HG03460 (cell line): ENCODE measurements around the gene CD36.

Experiments
- ATAC-seq: cut with Tn5 transposase; IDR thresholded peaks from one replicate; pipeline ENCODE4 v1.9.1; 2021; ENCODE audit not compliant: unreplicated experiment

Gene CD36

GRCh38 chr7:80623503-80624252, 14.8 kb upstream of the CD36 start:
- ATAC-seq, result no peak

- no peak for ATAC-seq
Observed at GRCh38 chr7:80624763-80625162, 13.7 kb upstream of the CD36 start.

GRCh38 chr7:80629023-80629422, 9.4 kb upstream of the CD36 start:
- no peak for ATAC-seq

GRCh38 chr7:80630608-80631405, 7.6 kb upstream of the CD36 start:
- ATAC-seq, result no peak

- no peak for ATAC-seq
Observed at GRCh38 chr7:80631421-80631820, 7.0 kb upstream of the CD36 start.

- no peak for ATAC-seq
Observed at GRCh38 chr7:80632139-80632538, 6.3 kb upstream of the CD36 start.

- ATAC-seq, result no peak
Observed at GRCh38 chr7:80632819-80633218, 5.6 kb upstream of the CD36 start.

- no peak for ATAC-seq
Observed at GRCh38 chr7:80634505-80634904, 3.9 kb upstream of the CD36 start.

- ATAC-seq, result no peak
Observed at GRCh38 chr7:80635533-80635932, 2.9 kb upstream of the CD36 start.

GRCh38 chr7:80635998-80636397, 2.4 kb upstream of the CD36 start:
- ATAC-seq, result no peak

- no peak for ATAC-seq
Observed at GRCh38 chr7:80636709-80637108, 1.7 kb upstream of the CD36 start.

- no peak for ATAC-seq
Observed at GRCh38 chr7:80637454-80637853, 988 bp upstream of the CD36 start.

- no peak for ATAC-seq
Observed at GRCh38 chr7:80639011-80639410, 569 bp downstream of the CD36 start.

- no peak for ATAC-seq
Observed at GRCh38 chr7:80640846-80641245, 2.4 kb downstream of the CD36 start.

- ATAC-seq, result no peak
Observed at GRCh38 chr7:80641548-80641947, 3.1 kb downstream of the CD36 start.

- ATAC-seq, result no peak
Observed at GRCh38 chr7:80642871-80643270, 4.4 kb downstream of the CD36 start.

GRCh38 chr7:80643336-80643915, 5.0 kb downstream of the CD36 start:
- ATAC-seq, result no peak

- no peak for ATAC-seq
Observed at GRCh38 chr7:80644054-80644453, 5.6 kb downstream of the CD36 start.

- no peak for ATAC-seq
Observed at GRCh38 chr7:80646083-80646865, 7.8 kb downstream of the CD36 start.

- ATAC-seq, result no peak
Observed at GRCh38 chr7:80647436-80647835, 9.0 kb downstream of the CD36 start.

GRCh38 chr7:80648031-80648600, 9.7 kb downstream of the CD36 start:
- no peak for ATAC-seq
